ENCODE measurements around the gene TUBA3D.
"Not testable (repeated sequence)": the region's sequence is repeated elsewhere in the genome, so short reads cannot be mapped to it uniquely, and the experiment has no call there.

- not testable (repeated sequence) for TF ChIP-seq NFIC (IDR thresholded peaks at IDR 0.05; ENCODE audit: borderline replicate concordance); POLR2AphosphoS5 (IDR thresholded peaks at IDR 0.05; ENCODE audit: low read depth, low read length); RXRA (IDR thresholded peaks at IDR 0.05; ENCODE audit: borderline replicate concordance, low read depth)
- TF ChIP-seq, protein P1, sequence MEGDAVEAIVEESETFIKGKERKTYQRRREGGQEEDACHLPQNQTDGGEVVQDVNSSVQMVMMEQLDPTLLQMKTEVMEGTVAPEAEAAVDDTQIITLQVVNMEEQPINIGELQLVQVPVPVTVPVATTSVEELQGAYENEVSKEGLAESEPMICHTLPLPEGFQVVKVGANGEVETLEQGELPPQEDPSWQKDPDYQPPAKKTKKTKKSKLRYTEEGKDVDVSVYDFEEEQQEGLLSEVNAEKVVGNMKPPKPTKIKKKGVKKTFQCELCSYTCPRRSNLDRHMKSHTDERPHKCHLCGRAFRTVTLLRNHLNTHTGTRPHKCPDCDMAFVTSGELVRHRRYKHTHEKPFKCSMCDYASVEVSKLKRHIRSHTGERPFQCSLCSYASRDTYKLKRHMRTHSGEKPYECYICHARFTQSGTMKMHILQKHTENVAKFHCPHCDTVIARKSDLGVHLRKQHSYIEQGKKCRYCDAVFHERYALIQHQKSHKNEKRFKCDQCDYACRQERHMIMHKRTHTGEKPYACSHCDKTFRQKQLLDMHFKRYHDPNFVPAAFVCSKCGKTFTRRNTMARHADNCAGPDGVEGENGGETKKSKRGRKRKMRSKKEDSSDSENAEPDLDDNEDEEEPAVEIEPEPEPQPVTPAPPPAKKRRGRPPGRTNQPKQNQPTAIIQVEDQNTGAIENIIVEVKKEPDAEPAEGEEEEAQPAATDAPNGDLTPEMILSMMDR (IDR thresholded peaks at IDR 0.05), result not testable (repeated sequence)
- TF ChIP-seq, protein P2, sequence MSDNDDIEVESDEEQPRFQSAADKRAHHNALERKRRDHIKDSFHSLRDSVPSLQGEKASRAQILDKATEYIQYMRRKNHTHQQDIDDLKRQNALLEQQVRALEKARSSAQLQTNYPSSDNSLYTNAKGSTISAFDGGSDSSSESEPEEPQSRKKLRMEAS (IDR thresholded peaks at IDR 0.05; ENCODE audit: low read depth), result not testable (repeated sequence)
Measured at GRCh38 chr2:131478850-131479461, 3.0 kb downstream of the TUBA3D start.

Data from SK-N-SH (cell line).